GM19035 (cell line): ENCODE data around the gene STOM.
"Not testable (repeated sequence)": the region's sequence is repeated elsewhere in the genome, so short reads cannot be mapped to it uniquely, and the experiment has no call there.

Experiments used
- ATAC-seq: cut with Tn5 transposase; IDR thresholded peaks from one replicate; pipeline ENCODE4 v1.9.1; 2021; ENCODE audit not compliant: unreplicated experiment

The STOM gene, protein sequence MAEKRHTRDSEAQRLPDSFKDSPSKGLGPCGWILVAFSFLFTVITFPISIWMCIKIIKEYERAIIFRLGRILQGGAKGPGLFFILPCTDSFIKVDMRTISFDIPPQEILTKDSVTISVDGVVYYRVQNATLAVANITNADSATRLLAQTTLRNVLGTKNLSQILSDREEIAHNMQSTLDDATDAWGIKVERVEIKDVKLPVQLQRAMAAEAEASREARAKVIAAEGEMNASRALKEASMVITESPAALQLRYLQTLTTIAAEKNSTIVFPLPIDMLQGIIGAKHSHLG

DNA sequence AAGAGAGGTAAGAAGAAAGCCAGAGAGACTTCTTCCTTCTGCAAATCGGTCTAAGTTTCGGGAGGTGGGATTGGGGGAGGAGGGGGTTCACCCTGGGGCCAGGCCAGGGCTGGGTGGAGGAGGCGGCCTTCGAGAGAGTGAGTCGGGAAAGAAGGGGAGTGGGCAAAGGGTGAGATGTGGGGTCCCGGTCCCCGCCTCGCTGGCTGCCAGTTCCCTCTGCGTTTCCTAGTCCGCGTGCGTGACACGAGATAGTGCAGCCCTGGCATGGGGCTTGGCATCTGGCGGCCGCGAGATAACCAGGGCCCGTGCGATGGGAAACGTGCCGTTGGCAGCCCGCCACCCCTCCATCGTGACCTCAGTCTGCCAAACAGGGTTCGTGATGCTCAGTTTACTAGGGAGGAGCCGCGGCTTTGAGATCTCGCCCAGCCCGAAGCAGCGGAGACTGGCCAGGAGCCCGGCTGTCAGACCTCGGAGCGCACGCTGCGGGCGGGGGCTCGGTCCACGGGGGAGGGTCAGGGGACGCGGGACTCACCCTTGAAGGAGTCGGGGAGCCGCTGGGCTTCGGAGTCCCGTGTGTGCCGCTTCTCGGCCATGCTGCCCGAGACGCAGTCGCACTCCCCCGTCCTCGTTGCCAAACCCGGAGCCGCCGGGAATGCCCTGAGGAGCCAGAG lies at the start of gene STOM:
TSS of gene STOM (minus strand) at position 656 of the 671 bp plus-strand sequence. CDS start at position 593, 63 bp downstream.
- peak; percentile 67 for ATAC-seq

DNA sequence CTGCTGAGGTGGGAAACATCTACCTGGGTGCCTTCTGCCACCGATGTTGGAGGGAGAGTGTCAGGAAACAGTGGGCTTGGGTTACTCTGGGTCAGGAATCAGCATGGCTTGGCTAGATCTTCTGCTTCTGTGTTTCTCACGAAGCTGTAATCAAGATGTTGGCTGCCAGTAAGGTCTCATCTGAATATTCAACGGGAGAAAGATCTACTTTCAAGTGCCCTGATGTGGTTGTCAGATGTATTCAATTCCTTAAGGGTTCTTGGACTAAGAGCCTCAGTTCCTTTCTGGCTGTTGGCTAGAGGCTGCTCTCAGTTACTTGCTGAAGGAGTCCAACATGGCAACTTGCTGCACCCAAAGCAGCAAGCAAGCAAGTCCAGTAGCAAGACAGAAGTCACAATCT lies 41.9 kb upstream of the STOM start:
- ATAC-seq, result no peak

DNA sequence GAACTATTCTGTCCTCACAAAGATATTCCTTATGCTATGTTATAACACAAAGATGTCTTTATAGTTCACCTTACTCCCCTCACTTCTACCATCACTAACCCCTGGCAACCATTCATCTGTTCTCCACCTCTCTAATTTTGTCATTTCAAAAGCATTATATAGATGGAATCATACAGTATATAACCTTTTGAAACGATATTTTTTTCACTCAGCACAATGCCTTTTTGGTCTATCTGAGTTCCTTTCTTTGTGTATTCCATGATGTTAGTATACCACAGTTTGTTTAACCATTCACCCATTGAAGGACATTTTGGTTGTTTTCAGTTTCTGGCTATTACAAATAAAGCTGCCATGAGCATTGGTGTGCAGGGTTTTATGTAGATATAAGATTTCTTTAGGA lies 35.8 kb upstream of the STOM start:
- no peak for ATAC-seq

DNA sequence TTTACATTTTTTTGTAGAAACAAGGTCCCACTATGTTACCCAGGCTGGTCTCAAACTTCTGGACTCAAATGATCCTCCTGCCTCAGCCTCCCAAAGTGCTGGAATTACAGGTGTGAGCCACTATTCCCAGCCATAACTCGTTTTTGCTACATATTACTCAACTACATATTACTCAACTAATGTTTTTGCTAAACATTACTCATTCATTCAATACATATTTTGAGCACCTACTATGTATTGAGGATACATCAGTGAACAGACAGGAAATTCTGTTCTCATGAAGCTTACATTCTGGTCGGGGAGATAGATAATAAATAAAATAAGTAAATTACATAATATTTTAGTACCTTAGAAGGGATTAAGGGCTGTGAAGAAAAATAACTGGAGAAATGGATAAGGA lies 34.9 kb upstream of the STOM start:
- no peak for ATAC-seq

DNA sequence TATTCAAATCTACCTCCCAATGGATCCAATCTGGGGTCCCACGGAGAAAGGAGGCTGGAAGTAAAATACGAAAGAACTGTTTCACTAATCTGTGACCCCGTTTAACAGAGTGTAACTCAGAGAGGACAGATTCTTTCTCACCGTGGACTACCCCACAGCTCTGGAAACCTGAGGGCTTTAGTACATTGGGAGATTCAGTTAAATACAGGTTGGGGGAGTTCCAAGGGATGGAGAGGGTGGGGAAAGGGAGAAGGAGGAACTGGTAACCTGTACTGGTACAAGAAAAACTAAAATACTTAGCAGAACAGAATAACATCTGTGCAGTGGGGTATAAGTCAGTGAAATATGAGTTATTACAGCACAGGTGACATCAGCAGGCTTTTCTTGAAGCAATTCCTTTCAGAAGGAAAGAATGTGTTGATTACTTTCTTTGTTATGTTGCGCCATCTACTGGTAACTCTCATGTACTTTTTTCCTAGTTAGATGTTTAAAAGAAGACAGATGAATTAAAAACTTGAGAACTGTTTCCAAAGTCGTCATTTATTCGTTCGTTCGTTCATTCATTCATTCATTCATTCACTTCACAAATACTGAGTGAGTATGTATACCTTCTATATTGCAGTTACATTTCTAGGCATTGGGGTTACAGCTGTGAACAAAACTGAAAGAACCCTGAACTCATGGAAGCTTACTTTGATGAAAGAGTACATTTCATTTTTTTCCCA lies 30.0 kb upstream of the STOM start:
- ATAC-seq, result no peak

DNA sequence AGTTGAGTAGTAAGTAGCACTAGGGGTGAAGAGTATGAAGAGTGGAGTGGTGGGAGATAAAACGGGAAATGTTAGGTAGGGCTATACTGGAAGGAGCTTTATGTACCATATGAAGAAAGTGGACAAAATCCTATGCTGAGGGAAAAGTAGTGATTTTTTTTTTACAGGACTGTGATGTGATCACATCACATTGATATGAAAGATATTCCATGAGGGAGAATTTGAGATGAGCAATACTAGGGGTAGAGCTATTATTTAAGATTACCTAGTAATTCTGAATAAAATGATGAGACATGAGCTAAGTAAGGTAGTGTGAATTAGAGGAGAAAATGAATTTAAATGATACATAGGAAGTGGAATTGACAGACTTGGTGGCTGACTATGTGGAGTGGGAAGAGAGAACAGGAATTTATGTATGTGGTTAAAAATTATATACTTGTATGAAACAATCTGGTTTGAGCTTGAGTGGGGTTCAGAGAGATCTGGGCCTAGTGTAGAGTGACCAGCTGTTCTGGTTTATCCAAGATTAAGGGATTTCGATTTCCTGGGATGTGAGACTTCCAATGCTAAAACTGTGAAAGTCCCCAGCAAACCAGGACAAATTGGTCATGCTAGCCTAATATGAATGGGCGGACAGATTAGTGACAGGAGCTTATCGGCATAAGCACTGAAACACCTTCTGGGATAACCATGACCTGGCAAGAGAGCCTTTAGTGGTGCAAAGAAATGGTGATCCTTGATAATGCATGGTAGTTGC lies 29.3 kb upstream of the STOM start:
- ATAC-seq, result no peak

DNA sequence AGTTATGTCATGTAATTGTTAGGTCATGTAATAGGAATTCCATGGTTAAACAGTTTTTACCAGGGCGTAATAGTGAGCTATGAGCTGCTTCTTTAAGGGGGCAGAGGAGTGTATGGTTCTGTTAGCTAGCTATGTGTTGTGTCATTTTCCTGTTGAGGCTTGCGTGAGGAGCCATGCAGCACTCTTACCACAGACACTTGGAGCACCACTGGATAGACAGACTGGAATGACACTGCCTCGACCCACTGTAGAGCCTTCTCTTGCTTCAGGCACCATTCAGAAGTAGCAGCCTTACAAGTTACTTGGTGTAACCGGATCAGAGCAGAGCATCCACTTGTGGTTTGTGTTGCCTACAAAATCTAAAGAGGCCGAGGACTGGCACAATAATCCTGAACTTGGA lies 28.3 kb upstream of the STOM start:
- no peak for ATAC-seq

DNA sequence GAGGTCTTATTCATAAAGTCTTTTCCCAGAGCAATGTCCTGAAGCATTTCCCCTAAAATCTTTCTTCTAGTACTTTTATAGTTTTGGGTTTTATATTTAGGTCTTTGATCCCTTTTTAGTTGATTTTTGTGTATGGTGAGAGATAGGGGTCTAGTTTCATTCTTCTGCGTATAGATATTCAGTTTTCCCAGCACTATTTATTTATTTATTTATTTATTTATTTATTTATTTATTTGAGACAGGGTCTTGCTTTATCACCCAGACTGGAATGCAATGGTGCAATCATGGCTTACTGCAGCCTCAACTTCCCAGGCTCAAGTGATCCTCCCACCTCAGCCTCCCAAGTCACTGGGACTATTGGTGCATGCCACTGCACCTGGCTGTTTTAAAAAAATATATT lies 27.2 kb upstream of the STOM start:
- ATAC-seq, result not testable (repeated sequence)

DNA sequence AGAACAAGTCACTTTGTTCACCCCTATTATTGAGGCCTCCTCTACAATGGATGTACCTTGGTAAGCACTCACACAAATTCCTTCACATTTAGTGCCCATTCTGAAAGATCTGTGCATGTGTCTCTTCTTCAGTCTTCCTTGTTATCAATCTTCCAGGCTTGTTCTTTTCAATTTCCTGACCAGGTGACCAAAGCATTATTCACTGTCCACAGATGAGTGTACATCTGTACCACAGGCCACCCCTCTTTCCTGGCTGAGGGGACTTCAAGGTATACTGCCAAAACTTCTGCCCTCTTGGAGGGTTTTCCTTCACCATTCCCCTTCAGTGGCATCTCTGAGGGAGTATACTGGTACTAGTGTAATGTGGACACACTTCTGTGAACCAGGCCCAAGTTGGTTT lies 25.5 kb upstream of the STOM start:
- no peak for ATAC-seq

DNA sequence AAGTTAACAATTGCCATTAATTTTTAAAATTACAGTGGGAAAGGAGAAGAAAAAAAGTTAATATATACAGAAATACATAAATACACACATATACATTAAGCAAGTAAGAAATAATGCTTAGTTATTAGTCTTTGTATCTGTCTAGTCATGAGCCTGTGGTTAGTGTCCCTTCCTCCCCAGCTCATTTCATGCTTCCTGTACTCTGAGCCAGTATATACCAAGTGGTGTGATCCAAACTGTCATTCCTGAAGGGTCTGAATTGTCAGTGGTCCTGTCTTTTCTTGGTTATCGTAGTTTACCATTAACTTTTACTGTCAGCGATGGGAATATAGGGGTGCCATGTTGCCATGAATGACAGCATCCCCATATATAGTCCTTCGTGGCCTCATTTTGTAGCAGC lies 24.2 kb upstream of the STOM start:
- ATAC-seq, result no peak

DNA sequence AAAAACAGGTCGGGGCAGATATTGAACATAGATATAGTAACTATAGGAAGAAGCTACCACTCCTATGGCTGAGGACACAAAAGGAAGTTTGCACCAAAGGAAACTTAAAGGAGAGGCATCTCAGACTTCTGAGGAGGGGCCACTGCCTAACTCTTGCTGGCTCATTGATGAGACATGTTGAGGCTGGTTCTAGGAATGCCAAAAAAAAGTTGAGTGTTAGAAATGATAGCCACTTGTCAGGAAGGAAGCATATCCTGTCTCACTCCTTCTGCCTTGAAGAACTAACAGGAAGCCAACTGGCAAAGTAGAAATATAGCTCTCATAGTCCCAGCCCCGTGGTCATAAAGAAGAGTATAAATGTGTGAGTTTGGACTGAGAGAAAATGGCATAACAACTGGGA lies 23.3 kb upstream of the STOM start:
- ATAC-seq, result no peak

DNA sequence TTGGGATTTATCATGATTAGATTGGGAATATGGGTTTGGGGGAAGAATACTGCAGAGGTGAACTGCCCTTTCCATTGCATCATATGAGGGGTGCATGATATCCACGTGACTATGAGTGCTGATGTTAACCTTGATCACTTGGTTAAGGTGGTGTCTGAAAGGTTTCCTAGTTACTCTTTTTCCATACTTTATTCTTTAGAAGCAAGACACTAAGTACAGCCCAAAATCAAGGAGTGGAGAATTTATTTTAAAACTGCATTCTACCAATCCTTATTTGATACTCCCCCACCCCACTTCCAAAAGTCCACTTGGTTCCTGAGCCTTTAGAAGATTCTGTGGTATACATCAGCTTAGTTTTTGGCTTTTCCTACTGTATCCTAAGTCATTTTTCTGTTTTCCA lies 20.3 kb upstream of the STOM start:
- ATAC-seq, result no peak

DNA sequence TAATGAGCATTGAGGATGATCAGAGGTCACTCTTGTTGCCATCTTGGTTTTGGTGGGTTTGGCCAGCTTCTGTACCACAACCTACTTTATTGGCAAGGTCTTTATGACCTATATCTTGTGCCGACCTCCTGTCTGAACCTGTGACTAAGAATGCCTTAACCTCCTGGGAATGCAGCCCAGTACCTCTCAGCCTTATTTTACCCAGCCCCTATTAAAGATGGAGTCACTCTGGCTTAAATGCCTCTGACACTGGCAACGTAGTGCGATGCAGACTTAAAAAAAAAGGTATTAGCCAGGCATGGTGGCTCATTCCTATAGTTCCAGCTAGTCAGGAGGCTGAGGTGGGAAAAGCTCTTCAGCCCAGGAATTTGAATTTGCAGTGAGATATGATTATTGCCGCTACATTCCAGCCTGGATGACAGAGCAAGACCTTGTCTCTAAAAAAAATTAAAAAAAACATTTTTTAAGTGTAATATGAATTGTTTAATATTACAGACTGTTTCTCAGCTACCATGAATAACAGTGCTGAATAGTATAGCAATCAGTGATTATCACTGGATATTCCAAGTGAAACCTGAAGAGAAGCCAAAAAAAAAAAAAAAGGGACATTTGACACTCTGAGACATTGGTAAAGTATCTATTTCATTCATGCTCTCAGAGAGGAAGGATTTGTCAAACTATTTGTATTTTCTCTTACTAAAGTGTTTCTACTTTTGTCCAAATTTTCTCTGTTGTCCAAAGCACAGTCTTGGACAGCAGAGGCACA lies 18.3 kb upstream of the STOM start:
- no peak for ATAC-seq

DNA sequence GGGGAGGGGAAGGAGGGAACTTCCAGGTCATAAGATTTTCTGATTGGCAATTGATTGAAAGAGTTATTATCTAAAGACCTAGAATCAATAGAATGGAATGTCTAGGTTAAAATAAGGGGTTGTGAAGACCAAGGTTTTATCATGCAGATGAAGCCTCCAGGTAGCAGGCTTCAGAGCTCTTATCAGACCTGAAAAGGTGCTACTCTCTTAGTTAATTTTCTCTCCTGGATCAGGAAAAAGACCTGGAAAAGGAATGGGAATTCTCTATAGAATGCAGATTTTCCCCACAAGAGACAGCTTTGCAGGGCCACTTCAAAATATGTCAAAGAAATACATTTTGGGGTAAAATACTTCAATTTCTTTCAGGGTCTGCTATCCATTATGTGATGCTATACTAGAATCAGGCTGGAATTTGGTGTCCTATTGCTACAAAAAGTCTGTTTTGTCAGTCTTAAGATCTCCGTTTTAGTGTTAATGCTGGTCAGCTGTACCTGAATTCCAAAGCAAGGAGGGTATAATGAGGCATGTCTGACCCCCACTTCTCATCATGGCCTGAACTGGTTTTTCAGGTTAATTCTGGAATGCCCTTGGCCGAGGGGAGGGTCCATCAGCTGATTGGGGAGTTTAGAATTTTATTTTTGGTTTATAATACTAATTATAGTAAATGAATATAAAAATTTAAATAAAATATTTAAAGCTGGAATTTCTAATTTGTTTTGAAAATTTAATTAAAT lies 16.6 kb upstream of the STOM start:
- ATAC-seq, result no peak

DNA sequence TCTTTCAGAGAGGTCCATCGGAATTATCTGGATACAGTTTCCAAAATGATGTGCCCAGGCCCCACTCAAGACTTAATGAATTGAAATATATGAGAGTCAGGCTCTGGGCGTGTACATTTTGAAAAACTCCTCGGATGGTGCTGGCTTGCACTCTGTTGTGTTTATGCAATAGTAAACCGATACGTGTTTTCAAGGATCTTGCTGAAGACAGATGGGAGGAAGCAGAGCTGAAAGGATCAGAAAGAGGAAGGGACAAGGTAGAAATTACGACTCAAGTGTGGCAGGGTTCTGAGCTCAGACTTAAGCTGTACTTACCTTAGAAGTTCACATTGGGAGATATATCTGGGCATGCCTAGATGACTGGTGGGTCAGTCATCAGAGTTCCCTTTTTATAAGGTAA lies 13.7 kb upstream of the STOM start:
- no peak for ATAC-seq

DNA sequence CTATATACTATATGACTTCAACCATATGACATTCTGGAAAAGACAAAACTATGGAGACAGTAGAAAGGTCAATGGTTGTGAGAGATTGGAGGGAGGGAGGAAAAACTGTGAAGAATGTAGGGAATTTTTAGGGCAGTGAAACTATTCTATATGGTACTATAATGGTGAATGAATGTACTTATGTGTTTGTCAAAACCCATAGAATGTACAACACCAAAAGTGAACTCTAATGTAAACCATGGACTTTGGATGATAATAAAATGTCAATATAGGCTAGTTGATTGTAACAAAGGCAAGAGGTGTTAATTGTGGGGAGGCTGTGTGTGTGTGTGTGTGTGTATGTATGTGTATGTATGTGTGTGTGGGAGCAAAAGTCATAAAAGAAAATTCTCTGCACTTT lies 10.8 kb upstream of the STOM start:
- ATAC-seq, result no peak

DNA sequence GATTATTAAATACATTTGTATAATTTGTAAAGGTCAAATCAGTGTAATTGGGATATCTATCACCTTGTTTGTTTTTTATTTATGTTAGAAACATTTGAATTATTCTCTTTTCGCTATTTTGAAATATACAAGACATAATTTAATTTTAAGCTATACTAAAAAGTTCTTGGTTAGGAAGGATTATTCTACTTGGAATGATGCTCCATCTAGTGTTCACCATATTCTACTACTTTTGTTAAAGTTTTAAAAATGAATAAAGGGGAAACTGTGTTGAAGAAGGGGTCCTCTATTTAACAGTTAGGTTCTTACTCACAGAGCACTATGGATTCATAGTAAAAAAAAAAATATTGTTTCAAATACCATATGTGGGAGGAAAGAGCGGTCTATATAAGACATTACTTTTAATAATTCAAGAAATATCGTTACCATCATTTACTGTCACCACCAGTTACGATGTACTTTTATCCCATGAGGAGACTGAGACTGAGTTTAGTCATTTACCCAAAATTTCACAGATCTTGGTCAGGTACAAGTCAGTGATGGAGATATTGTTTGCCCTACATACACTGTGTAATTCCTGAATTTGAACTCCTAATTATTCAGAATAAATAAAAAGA lies 6.3 kb upstream of the STOM start:
- no peak for ATAC-seq

DNA sequence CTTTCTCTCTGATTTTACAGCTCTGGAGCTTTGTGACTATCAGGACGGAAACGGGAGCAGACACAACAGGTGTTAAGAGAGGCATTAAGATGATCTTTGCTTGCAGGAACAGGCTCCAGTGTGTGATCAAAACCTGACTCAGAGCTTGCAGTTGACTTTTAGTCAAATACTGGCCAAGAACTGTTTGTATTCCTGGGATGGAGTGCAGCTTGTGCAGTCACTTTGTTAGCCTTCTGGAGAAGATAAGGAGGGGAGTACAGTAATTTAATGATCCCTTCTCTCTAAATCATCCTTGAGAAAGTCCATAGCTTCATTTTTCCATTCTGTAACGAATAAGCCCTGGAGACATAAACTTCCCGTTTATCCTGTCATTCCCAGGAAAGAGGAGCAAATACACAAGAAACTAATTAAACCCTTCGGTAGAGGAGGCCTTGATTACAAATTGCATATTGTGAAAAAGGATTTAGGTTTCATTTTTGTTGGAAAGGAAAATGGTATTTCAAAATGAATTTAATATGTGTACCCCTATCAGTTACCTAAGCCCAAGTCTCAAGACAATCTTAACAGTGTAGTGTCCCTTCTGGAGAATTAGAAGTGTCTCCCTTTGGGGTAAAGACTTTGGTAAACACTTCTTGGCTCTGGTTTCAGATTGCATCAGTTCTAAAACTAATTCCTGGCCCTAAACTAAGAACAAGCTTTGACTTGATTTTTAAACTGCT lies 3.1 kb upstream of the STOM start:
- ATAC-seq, result no peak
